ENCODE results near the gene KCNN3. TPM values are rescaled to one million over a fixed set of nuclear protein-coding genes. Genes with fewer than 3 reads are reported as not detected.

Gene KCNN3
- total RNA-seq, 1 experiment from 2014 or later, result 0.73 TPM

- POLR2A ChIA-PET (ENCODE audit: low non-redundant PET), result no interaction called here
Observed at GRCh38 chr1:154689083-154689482, 181.0 kb downstream of the KCNN3 start.

GRCh38 chr1:154686507-154686906 lies 183.6 kb downstream of the KCNN3 start:
- Histone ChIP-seq H3K9me3 (ENCODE audit: low read depth, low read length, poor library complexity, severe bottlenecking) (no peaks in the 10 kb centered on the region), H3K36me3 (ENCODE audit: insufficient read depth, low read length, poor library complexity, severe bottlenecking) (no peaks in the 10 kb centered on the region), H3K27me3 (replicated peaks; ENCODE audit: insufficient read depth, low read depth, low read length, poor library complexity) (no peaks in the 10 kb centered on the region), H3K4me3 (ENCODE audit: low read depth, low read length, poor library complexity, severe bottlenecking) (no peak overlapping the region), H3K27ac (ENCODE audit: low read depth, low read length, poor library complexity, severe bottlenecking) (no peak overlapping the region), H3K4me1 (ENCODE audit: insufficient read depth, low read length, poor library complexity, severe bottlenecking) (no peaks in the 10 kb centered on the region)
- no peak for DNase-seq (ENCODE audit: low spot score)
- intact Hi-C loops (cut with micrococcal nuclease; ENCODE audit: unreplicated experiment), result no loop called here
- no peak for TF ChIP-seq EZH2 (IDR thresholded peaks at IDR 0.05; ENCODE audit: borderline replicate concordance, low read depth, low read length, poor library complexity, severe bottlenecking)
- TF ChIP-seq CTCF (conservative IDR thresholded peaks at IDR 0.05; ENCODE audit: low read depth, low read length), result no peak
- CTCF ChIA-PET, result no interaction called here
- POLR2A ChIA-PET (ENCODE audit: low non-redundant PET), result no interaction called here
- BruUV-seq (replicated peaks), result no TSS peak

More at GRCh38 chr1:154689083-154689482, 181.0 kb downstream of the KCNN3 start:
- TF ChIP-seq CTCF (conservative IDR thresholded peaks at IDR 0.05; ENCODE audit: low read depth, low read length) (no peak), EZH2 (IDR thresholded peaks at IDR 0.05; ENCODE audit: borderline replicate concordance, low read depth, low read length, poor library complexity, severe bottlenecking) (no peak)
- Histone ChIP-seq H3K4me1 (ENCODE audit: insufficient read depth, low read length, poor library complexity, severe bottlenecking) (no peaks in the 10 kb centered on the region), H3K36me3 (ENCODE audit: insufficient read depth, low read length, poor library complexity, severe bottlenecking) (no peaks in the 10 kb centered on the region), H3K4me3 (ENCODE audit: low read depth, low read length, poor library complexity, severe bottlenecking) (no peak overlapping the region), H3K27ac (ENCODE audit: low read depth, low read length, poor library complexity, severe bottlenecking) (no peak overlapping the region), H3K27me3 (replicated peaks; ENCODE audit: insufficient read depth, low read depth, low read length, poor library complexity) (peaks cover 2% of the 10 kb centered on the region), H3K9me3 (ENCODE audit: low read depth, low read length, poor library complexity, severe bottlenecking) (no peaks in the 10 kb centered on the region)
- no peak for DNase-seq (ENCODE audit: low spot score)
- CTCF ChIA-PET, result no interaction called here
- BruUV-seq (replicated peaks), result no TSS peak
- intact Hi-C loops (cut with micrococcal nuclease; ENCODE audit: unreplicated experiment), result no loop called here

- H3K9me3 ChIP-seq (ENCODE audit: low read depth, low read length, poor library complexity, severe bottlenecking), result no peaks in the 10 kb centered on the region
- H3K27me3 ChIP-seq (replicated peaks; ENCODE audit: insufficient read depth, low read depth, low read length, poor library complexity), result no peaks in the 10 kb centered on the region
- H3K4me1 ChIP-seq (ENCODE audit: insufficient read depth, low read length, poor library complexity, severe bottlenecking), result no peaks in the 10 kb centered on the region
- ChIA-PET CTCF (no interaction called here), POLR2A (ENCODE audit: low non-redundant PET) (no interaction called here)
- TF ChIP-seq CTCF (conservative IDR thresholded peaks at IDR 0.05; ENCODE audit: low read depth, low read length) (no peak), EZH2 (IDR thresholded peaks at IDR 0.05; ENCODE audit: borderline replicate concordance, low read depth, low read length, poor library complexity, severe bottlenecking) (no peak)
- no peaks in the 10 kb centered on the region for H3K36me3 ChIP-seq (ENCODE audit: insufficient read depth, low read length, poor library complexity, severe bottlenecking)
- no peak overlapping the region for H3K27ac ChIP-seq (ENCODE audit: low read depth, low read length, poor library complexity, severe bottlenecking)
- DNase-seq (ENCODE audit: low spot score), result no peak
- H3K4me3 ChIP-seq (ENCODE audit: low read depth, low read length, poor library complexity, severe bottlenecking), result no peak overlapping the region
- intact Hi-C loops (cut with micrococcal nuclease; ENCODE audit: unreplicated experiment), result no loop called here
- no TSS peak for BruUV-seq (replicated peaks)
Observed at GRCh38 chr1:154683820-154684219, 186.3 kb downstream of the KCNN3 start.
